Activated CD4-positive, alpha-beta memory T cell treated with anti-CD3 and anti-CD28 coated beads for 36 hours (primary cell): Measurements from ENCODE around the gene VWDE. TPM values are rescaled to one million over a fixed set of nuclear protein-coding genes. Genes with fewer than 3 reads are reported as not detected.

Experiments used
- CTCF ChIA-PET: fragments of 350-600 bp; sonication (Branson Sonifier 250); formaldehyde crosslinking; loops from one replicate; lab custom pipeline; 2021; ENCODE audit warnings: antibody characterized with exemption, inconsistent platforms; lab: Charles Lee
- POLR2A ChIA-PET: fragments of 350-600 bp; sonication (Branson Sonifier 250); formaldehyde crosslinking; loops from one replicate; lab custom pipeline; 2021; ENCODE audit warnings: antibody characterized with exemption; lab: Charles Lee
- DNase-seq: peaks from one replicate; pipeline ENCODE4 v3.0.0-alpha.2; 2020
- H3K27ac Mint-ChIP-seq: one replicate; pipeline ENCODE4 v1.8.0; 2021; ENCODE audit warnings: mixed read lengths
- H3K27me3 Mint-ChIP-seq: one replicate; pipeline ENCODE4 v1.8.0; 2021; ENCODE audit warnings: mixed read lengths
- H3K36me3 Mint-ChIP-seq: one replicate; pipeline ENCODE4 v1.8.0; 2021; ENCODE audit warnings: mixed read lengths
- H3K4me1 Mint-ChIP-seq: one replicate; pipeline ENCODE4 v1.8.0; 2021; ENCODE audit warnings: low read depth, mixed read lengths
- H3K4me3 Mint-ChIP-seq: one replicate; pipeline ENCODE4 v1.8.0; 2021; ENCODE audit warnings: mild to moderate bottlenecking, mixed read lengths
- H3K9me3 Mint-ChIP-seq: one replicate; pipeline ENCODE4 v1.8.0; 2021; ENCODE audit warnings: mixed read lengths
- intact Hi-C: fragments of 100-400 bp; cut with micrococcal nuclease; formaldehyde crosslinking; loops from one replicate; pipeline ENCODE4 v1.15.1; 2023
- total RNA-seq, 2 experiments: library from RNA; stranded (reverse); gene quantifications; one replicate each; pipeline ENCODE4 v1.2.3, GENCODE V29; 2021

VWDE gene
- total RNA-seq, 2 experiments from 2014 or later, result 2.3 to 3.2 TPM

DNA sequence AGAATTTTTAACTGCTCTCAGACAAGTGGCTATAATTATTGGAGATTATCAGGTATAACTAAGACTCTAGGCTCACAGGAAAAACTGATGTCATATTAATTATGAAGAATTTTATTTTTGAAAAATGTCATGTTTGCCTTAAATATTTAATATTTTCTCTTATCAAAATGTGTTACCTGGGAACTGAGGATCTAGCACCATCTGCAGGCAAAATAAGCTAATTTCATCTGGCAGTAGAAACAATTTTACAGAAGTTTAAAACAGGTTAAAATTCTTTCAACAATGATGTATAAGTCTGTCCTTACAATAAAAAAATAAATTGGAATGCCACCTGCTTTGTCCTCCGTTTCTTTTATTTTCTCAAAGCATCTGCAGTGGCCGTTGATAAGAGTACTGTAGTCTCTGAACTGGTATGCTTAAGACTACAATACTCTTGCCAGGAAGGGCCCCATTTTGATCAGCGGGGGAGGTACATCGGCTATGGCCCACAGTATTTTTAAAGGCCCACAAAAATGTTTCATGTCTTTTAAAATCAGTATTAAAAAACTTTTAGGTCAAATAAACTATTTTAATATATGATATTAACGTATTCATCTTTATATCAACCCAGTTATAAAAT is 81.3 kb downstream of the VWDE start:
- no peak overlapping the region for H3K4me3 Mint-ChIP-seq
- POLR2A ChIA-PET, result no interaction called here

GRCh38 chr7:12320987-12321647 is 82.5 kb downstream of the VWDE start:
- no peak for DNase-seq
- H3K9me3 Mint-ChIP-seq, result no peaks in the 10 kb centered on the region
- intact Hi-C loops, result loop anchor here (5.0 to 10.0 kb wide), 2 partner anchors 174 to 209 kb away; no protein-coding TSS in a partner anchor
- H3K27ac Mint-ChIP-seq, result no peak overlapping the region
- H3K4me1 Mint-ChIP-seq, result no peaks in the 10 kb centered on the region
- no peaks in the 10 kb centered on the region for H3K27me3 Mint-ChIP-seq
- no peak overlapping the region for H3K4me3 Mint-ChIP-seq
- ChIA-PET POLR2A (no interaction called here), CTCF (interaction anchor here (1.9 to 2.7 kb wide), 3 partner anchors 113 to 256 kb away, joined by 6 to 18 read pairs (median 12); no protein-coding TSS in a partner anchor)
- H3K36me3 Mint-ChIP-seq, result no peaks in the 10 kb centered on the region

More for the DNA sequence above, 81.3 kb downstream of the VWDE start:
- H3K4me1 Mint-ChIP-seq, result no peaks in the 10 kb centered on the region
- CTCF ChIA-PET, result interaction anchor here (0.6 to 2.7 kb wide), 8 partner anchors 15 to 267 kb away, joined by 3 to 18 read pairs (median 6); partner anchors contain the start of gene TMEM106B
- no peak for DNase-seq
- no peak overlapping the region for H3K27ac Mint-ChIP-seq
- H3K36me3 Mint-ChIP-seq, result no peaks in the 10 kb centered on the region
- H3K27me3 Mint-ChIP-seq, result no peaks in the 10 kb centered on the region
- no peaks in the 10 kb centered on the region for H3K9me3 Mint-ChIP-seq
- intact Hi-C loops, result loop anchor here (1.0 to 10.0 kb wide), 6 partner anchors 66 to 896 kb away; partner anchors contain the start of gene TMEM106B

DNA sequence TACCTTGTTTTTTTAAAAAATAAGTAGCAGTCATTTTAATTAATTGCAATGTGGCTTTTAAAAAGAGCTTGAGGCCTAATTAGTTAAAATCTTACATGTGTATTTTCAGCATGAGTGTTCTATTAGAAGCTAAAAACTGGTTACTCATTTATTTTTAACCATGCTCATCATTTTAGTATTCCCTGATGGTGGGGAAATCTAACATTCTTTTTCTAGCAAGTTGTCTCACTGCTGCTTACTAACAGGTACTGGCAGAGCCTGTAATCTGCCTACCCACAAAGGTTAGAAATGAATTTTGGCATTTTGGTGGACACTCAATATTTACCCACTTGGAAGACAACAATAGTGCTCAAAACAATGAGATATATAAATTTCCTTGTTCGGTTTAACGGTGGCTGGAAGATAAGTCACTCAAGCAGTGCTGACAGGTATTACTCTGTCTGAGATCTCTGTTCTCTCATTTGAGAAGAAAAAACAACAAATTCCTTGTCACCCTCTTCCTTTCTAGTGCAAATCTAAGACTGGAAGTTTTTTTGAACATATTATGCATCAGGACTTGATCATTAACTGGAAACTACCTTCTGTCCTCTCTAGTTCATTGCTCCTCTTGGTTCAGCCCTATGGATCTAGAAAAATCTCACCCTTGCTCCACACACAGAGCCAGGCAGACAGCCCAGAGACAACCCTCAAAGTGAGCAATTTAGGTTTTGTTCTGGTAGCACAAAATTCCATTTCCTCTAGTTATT is 83.3 kb downstream of the VWDE start:
- no peaks in the 10 kb centered on the region for H3K27me3 Mint-ChIP-seq
- H3K36me3 Mint-ChIP-seq, result no peaks in the 10 kb centered on the region
- intact Hi-C loops, result loop anchor here (5.0 to 10.0 kb wide), 2 partner anchors 174 to 208 kb away; no protein-coding TSS in a partner anchor
- no peak for DNase-seq
- H3K9me3 Mint-ChIP-seq, result no peaks in the 10 kb centered on the region
- no peaks in the 10 kb centered on the region for H3K4me1 Mint-ChIP-seq
- CTCF ChIA-PET, result interaction anchor here (0.6 to 1.9 kb wide), 4 partner anchors 12 to 252 kb away, joined by 3 to 5 read pairs (median 4); partner anchors contain the start of gene TMEM106B
- POLR2A ChIA-PET, result no interaction called here
- no peak overlapping the region for H3K4me3 Mint-ChIP-seq
- no peak overlapping the region for H3K27ac Mint-ChIP-seq

GRCh38 chr7:12317675-12318074 is 86.0 kb downstream of the VWDE start:
- CTCF ChIA-PET, result no interaction called here
- Mint-ChIP-seq H3K27ac (no peak overlapping the region), H3K4me1 (peaks cover 3% of the 10 kb centered on the region), H3K36me3 (no peaks in the 10 kb centered on the region), H3K9me3 (no peaks in the 10 kb centered on the region), H3K4me3 (no peak overlapping the region), H3K27me3 (no peaks in the 10 kb centered on the region)
- no peak for DNase-seq
- POLR2A ChIA-PET, result no interaction called here
- intact Hi-C loops, result no loop called here

DNA sequence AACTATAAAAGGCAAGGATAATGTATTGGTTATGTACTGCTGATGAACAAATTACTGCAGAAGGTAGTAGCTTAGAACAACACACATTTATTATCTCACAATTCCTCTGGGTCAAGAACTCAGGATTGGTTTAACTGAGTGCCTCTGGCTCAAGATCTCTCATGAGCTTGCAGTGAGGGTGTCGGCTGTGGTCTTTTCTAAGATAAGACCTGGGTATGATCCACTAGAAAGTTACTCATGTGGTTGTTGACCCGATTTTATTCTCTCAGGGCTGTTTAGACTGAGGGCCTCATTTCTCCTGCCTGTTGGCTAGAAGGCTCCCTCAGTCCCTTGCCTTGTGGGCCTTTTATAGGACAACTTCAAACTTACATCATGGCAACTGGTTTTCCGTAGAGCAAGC is 86.7 kb downstream of the VWDE start:
- H3K27ac Mint-ChIP-seq, result no peak overlapping the region
- intact Hi-C loops, result no loop called here
- POLR2A ChIA-PET, result no interaction called here

GRCh38 chr7:12315049-12315448 is 88.6 kb downstream of the VWDE start:
- H3K9me3 Mint-ChIP-seq, result no peaks in the 10 kb centered on the region
- intact Hi-C loops, result loop anchor here (2.0 kb wide), 1 partner anchor 58 kb away; no protein-coding TSS in a partner anchor
- ChIA-PET CTCF (no interaction called here), POLR2A (no interaction called here)
- H3K27ac Mint-ChIP-seq, result no peak overlapping the region
- H3K36me3 Mint-ChIP-seq, result no peaks in the 10 kb centered on the region
- H3K27me3 Mint-ChIP-seq, result no peaks in the 10 kb centered on the region
- no peak overlapping the region for H3K4me3 Mint-ChIP-seq
- no peak for DNase-seq
- peaks cover 3% of the 10 kb centered on the region for H3K4me1 Mint-ChIP-seq

More for the DNA sequence above, 86.7 kb downstream of the VWDE start:
- H3K4me3 Mint-ChIP-seq, result no peak overlapping the region
- CTCF ChIA-PET, result no interaction called here
- DNase-seq, result no peak
- peaks cover 3% of the 10 kb centered on the region for H3K4me1 Mint-ChIP-seq
- H3K27me3 Mint-ChIP-seq, result no peaks in the 10 kb centered on the region
- no peaks in the 10 kb centered on the region for H3K36me3 Mint-ChIP-seq
- no peaks in the 10 kb centered on the region for H3K9me3 Mint-ChIP-seq

DNA sequence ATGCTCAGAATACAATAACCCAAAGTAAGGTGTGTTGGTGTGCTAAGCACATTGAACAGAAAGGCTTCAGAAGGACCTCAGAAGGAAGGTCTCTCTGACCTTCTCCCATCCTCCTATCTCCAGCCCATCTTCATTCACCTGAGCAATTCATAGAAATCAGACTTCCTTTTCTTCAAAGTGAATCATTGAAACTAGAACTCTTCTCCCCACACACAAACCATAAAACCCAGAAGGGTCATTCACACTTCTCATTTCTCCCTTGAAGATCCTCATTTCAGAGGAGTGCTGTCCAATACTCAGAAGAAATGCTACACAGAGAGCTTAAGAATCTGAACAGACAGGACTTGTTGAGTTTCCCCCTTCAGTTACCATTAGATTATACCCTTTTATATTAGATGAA is 89.5 kb downstream of the VWDE start:
- CTCF ChIA-PET, result no interaction called here
- Mint-ChIP-seq H3K4me3 (no peak overlapping the region), H3K27ac (no peak overlapping the region), H3K36me3 (no peaks in the 10 kb centered on the region), H3K27me3 (no peaks in the 10 kb centered on the region), H3K4me1 (peaks cover 3% of the 10 kb centered on the region), H3K9me3 (no peaks in the 10 kb centered on the region)
- POLR2A ChIA-PET, result no interaction called here
- no peak for DNase-seq
- intact Hi-C loops, result loop anchor here (2.0 kb wide), 1 partner anchor 57 kb away; no protein-coding TSS in a partner anchor

DNA sequence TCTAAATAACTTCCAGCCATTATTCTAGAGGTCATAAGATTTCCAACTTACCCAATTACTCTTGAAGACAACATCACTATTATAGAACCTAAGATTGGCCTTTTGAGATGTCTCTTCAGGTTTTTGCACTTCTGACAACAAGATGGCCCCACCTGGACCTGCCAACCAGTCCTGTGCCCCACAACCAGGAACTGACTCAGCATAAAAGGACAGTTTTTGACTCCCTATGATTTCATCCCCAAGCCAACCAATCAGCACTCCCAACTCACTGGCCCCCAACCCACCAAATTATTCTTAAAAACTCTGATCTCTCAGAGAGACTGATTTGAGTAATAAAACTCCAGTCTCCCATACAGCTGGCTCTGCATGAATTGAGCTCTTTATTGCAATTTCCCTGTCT is 98.2 kb downstream of the VWDE start:
- Mint-ChIP-seq H3K27me3 (no peaks in the 10 kb centered on the region), H3K4me3 (no peak overlapping the region), H3K36me3 (no peaks in the 10 kb centered on the region), H3K9me3 (peaks cover 9% of the 10 kb centered on the region), H3K27ac (no peak overlapping the region), H3K4me1 (peaks cover 8% of the 10 kb centered on the region)
- no peak for DNase-seq
- ChIA-PET CTCF (no interaction called here), POLR2A (no interaction called here)
- intact Hi-C loops, result no loop called here

DNA sequence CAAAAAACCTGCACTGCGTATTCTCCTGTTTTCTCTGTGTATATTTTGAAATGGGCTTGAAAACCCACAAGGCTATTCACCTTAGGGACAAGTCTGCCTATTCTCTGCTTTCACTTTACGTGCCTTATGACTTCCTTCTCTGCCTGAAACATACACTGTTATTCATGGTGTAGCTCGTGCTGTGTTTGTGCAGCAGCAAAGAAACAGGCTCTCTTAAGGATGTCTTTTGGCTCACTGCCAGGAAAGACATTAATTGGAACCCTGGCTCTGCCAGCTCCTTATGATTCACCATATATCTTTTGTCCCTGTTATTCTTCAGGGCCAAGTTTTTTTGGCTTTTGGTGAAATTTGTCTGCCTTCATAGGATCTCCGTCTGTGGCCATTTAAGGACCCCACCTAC is 100.2 kb downstream of the VWDE start:
- Mint-ChIP-seq H3K4me1 (peaks cover 8% of the 10 kb centered on the region), H3K27ac (no peak overlapping the region), H3K27me3 (no peaks in the 10 kb centered on the region), H3K9me3 (peaks cover 9% of the 10 kb centered on the region), H3K4me3 (no peak overlapping the region), H3K36me3 (no peaks in the 10 kb centered on the region)
- POLR2A ChIA-PET, result no interaction called here
- intact Hi-C loops, result no loop called here
- DNase-seq, result no peak
- CTCF ChIA-PET, result no interaction called here

GRCh38 chr7:12303062-12303461 is 100.6 kb downstream of the VWDE start:
- no peaks in the 10 kb centered on the region for H3K27me3 Mint-ChIP-seq
- peaks cover 8% of the 10 kb centered on the region for H3K4me1 Mint-ChIP-seq
- H3K9me3 Mint-ChIP-seq, result peaks cover 9% of the 10 kb centered on the region
- no peak overlapping the region for H3K27ac Mint-ChIP-seq
- DNase-seq, result no peak
- no peak overlapping the region for H3K4me3 Mint-ChIP-seq
- ChIA-PET CTCF (no interaction called here), POLR2A (no interaction called here)
- no peaks in the 10 kb centered on the region for H3K36me3 Mint-ChIP-seq
- intact Hi-C loops, result no loop called here

DNA sequence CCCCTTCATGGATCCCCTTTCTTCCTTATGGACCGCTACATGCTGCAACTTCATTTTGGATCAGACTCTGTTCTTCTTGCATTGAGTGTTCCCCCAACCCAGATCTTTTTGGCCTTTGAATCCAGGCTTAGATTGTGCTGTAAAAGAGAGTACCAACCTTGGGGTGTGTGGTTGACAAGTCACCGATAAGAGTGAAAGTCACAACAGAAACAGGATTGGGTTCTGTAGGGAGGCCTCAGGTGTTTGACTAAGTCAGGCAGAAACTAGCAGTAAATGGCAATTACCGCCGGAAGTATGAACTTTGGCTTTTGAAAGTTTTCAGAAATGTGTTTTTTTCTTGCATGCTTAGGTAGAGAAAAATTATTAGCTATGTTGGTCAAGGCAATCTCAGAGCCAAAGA is 103.2 kb downstream of the VWDE start:
- peaks cover 8% of the 10 kb centered on the region for H3K9me3 Mint-ChIP-seq

DNA sequence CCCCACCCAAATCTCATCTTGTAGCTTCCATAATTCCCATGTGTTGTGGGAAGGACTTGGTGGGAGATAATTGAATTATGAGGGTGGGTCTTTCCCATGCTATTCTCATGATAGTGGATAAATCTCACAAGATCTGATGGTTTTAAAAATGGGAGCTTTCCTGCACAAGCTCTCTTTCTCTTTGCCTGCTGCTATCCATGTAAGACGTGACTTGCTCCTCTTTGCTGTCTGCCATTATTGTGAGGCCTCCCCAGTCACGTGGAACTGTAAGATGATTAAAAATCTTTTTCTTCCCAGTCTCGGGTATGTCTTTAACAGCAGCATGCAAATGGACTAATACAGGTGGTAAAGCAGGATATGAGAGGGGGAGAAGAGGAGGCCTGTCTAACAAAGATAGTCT is 104.3 kb downstream of the VWDE start:
- Mint-ChIP-seq H3K27me3 (no peaks in the 10 kb centered on the region), H3K4me3 (no peak overlapping the region), H3K36me3 (no peaks in the 10 kb centered on the region), H3K27ac (no peak overlapping the region), H3K9me3 (peaks cover 2% of the 10 kb centered on the region), H3K4me1 (peaks cover 8% of the 10 kb centered on the region)
- no peak for DNase-seq
- ChIA-PET CTCF (no interaction called here), POLR2A (no interaction called here)
- intact Hi-C loops, result no loop called here

More for the DNA sequence above, 103.2 kb downstream of the VWDE start:
- intact Hi-C loops, result no loop called here
- H3K27ac Mint-ChIP-seq, result no peak overlapping the region
- H3K4me1 Mint-ChIP-seq, result peaks cover 8% of the 10 kb centered on the region
- no peak for DNase-seq
- no peak overlapping the region for H3K4me3 Mint-ChIP-seq
- CTCF ChIA-PET, result interaction anchor here (1.3 kb wide), 1 partner anchor 9 kb away, joined by 5 read pairs; no protein-coding TSS in a partner anchor
- no peaks in the 10 kb centered on the region for H3K27me3 Mint-ChIP-seq
- H3K36me3 Mint-ChIP-seq, result no peaks in the 10 kb centered on the region
- POLR2A ChIA-PET, result no interaction called here
